Measurements from ENCODE around the gene CD44. TPM values are rescaled to one million over a fixed set of nuclear protein-coding genes. Genes with fewer than 3 reads are reported as not detected.

CD44 gene
- total RNA-seq, 5 donors from 2014 or later (not counting 1 experiment from before 2014, with no cell fraction given): 732 to 1,108 (median 781) TPM

- H3K9me3 ChIP-seq: no peaks in the 10 kb centered on the region
- Mint-ChIP-seq H3K27ac (no peak overlapping the region), H3K9me3 (no peaks in the 10 kb centered on the region), H3K4me3 (no peak overlapping the region), H3K4me1 (peaks cover 22 to 47% (median 30%) of the 10 kb centered on the region in 3 donors), H3K27me3 (no peaks in the 10 kb centered on the region), H3K36me3 (no peaks in the 10 kb centered on the region)
- H3K36me3 ChIP-seq (ENCODE audit: control insufficient read depth in 2 of 2, extremely low read depth in 1 of 2, insufficient read depth in 1 of 2, low read length in 1 of 2): no peaks in the 10 kb centered on the region
- no peaks in the 10 kb centered on the region for H3K27me3 ChIP-seq (replicated peaks in 1 of 2; ENCODE audit: control insufficient read depth in 2 of 2, extremely low read depth in 1 of 2, insufficient read depth in 2 of 2, low read length in 1 of 2)
- no peak overlapping the region for H3K27ac ChIP-seq (ENCODE audit: low read length)
- no peak overlapping the region for H3K4me3 ChIP-seq (ENCODE audit: control insufficient read depth in 1 of 2, extremely low read depth in 1 of 2, low read length in 1 of 2)
- no CpG with 5 or more reads among the region's 5 CpGs for WGBS (ENCODE audit: insufficient coverage)
- ChIA-PET CTCF (no interaction called here), POLR2A (interaction anchor here in 1 of 2 donors (1.5 kb wide), 1 partner anchor 24 kb away, joined by 5 read pairs; no protein-coding TSS in a partner anchor)
- peaks cover under 1 to 7% of the 10 kb centered on the region in 2 experiments for H3K4me1 ChIP-seq (ENCODE audit: control insufficient read depth in 1 of 2, extremely low read depth in 1 of 2, insufficient read depth in 2 of 2, low read length in 2 of 2)
- ATAC-seq (replicated peaks in 1 of 4) (no peak), DNase-seq (no peak)
Measured at GRCh38 chr11:35116245-35116644, 22.7 kb upstream of the CD44 start.

- no peaks in the 10 kb centered on the region for H3K9me3 ChIP-seq
- no peaks in the 10 kb centered on the region for H3K36me3 ChIP-seq (ENCODE audit: control insufficient read depth in 2 of 2, extremely low read depth in 1 of 2, insufficient read depth in 1 of 2, low read length in 1 of 2)
- POLR2A ChIA-PET: interaction anchor here (0.5 to 1.5 kb wide), 6 partner anchors 10 to 241 kb away, joined by 3 to 5 read pairs (median 3); no protein-coding TSS in a partner anchor
- no peak overlapping the region for H3K4me3 ChIP-seq (ENCODE audit: control insufficient read depth in 1 of 2, extremely low read depth in 1 of 2, low read length in 1 of 2)
- no peaks in the 10 kb centered on the region for H3K9me3 Mint-ChIP-seq
- H3K4me1 ChIP-seq (ENCODE audit: control insufficient read depth in 1 of 2, extremely low read depth in 1 of 2, insufficient read depth in 2 of 2, low read length in 2 of 2): peaks cover 0 to 7% of the 10 kb centered on the region in 2 experiments
- DNase-seq (no peak), ATAC-seq (replicated peaks in 1 of 4) (no peak)
- no peak overlapping the region for H3K27ac ChIP-seq (ENCODE audit: low read length)
- no peaks in the 10 kb centered on the region for H3K27me3 ChIP-seq (replicated peaks in 1 of 2; ENCODE audit: control insufficient read depth in 2 of 2, extremely low read depth in 1 of 2, insufficient read depth in 2 of 2, low read length in 1 of 2)
- no peaks in the 10 kb centered on the region for H3K27me3 Mint-ChIP-seq
- no peaks in the 10 kb centered on the region for H3K36me3 Mint-ChIP-seq
- 91% methylated on average over 3 of the region's 4 CpGs for WGBS (ENCODE audit: insufficient coverage)
- H3K4me1 Mint-ChIP-seq: peaks cover 21 to 47% (median 30%) of the 10 kb centered on the region in 3 donors
- H3K27ac Mint-ChIP-seq: no peak overlapping the region
- H3K4me3 Mint-ChIP-seq: no peak overlapping the region
- CTCF ChIA-PET: no interaction called here
Measured at GRCh38 chr11:35116762-35117640, 22.0 kb upstream of the CD44 start.

DNA sequence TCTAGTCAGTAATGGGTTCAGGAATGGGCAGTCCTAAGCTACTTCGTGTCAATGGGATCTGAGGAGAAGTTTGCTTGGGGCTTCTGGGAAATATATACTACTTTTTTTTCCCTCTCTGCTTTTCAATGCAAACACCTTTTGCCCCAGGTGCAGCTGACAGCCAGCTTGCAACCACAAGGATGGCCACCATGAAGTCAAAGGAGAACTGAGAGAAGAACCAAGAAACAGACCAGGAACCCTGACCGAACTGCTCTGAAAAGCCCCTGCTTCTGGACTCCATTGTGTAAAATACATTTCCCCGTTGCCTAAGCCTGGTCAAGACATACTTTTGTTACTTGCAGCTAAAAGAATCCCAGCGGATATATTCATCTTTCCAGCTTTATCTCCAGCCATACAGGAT, 20.1 kb upstream of the CD44 start:
- Histone ChIP-seq H3K36me3 (ENCODE audit: control insufficient read depth in 2 of 2, extremely low read depth in 1 of 2, insufficient read depth in 1 of 2, low read length in 1 of 2) (no peaks in the 10 kb centered on the region), H3K4me3 (ENCODE audit: control insufficient read depth in 1 of 2, extremely low read depth in 1 of 2, low read length in 1 of 2) (no peak overlapping the region), H3K9me3 (no peaks in the 10 kb centered on the region), H3K4me1 (ENCODE audit: control insufficient read depth in 1 of 2, extremely low read depth in 1 of 2, insufficient read depth in 2 of 2, low read length in 2 of 2) (peaks cover 11 to 22% of the 10 kb centered on the region in 2 experiments), H3K27me3 (replicated peaks in 1 of 2; ENCODE audit: control insufficient read depth in 2 of 2, extremely low read depth in 1 of 2, insufficient read depth in 2 of 2, low read length in 1 of 2) (no peaks in the 10 kb centered on the region), H3K27ac (ENCODE audit: low read length) (no peak overlapping the region)
- Mint-ChIP-seq H3K27ac (no peak overlapping the region), H3K4me3 (no peak overlapping the region), H3K36me3 (no peaks in the 10 kb centered on the region), H3K27me3 (no peaks in the 10 kb centered on the region), H3K4me1 (peaks cover 36 to 58% (median 38%) of the 10 kb centered on the region in 3 donors), H3K9me3 (no peaks in the 10 kb centered on the region)
- CTCF ChIA-PET: interaction anchor here (0.5 to 0.6 kb wide), 2 partner anchors 190 to 1110 kb away, joined by 3 to 4 read pairs; no protein-coding TSS in a partner anchor
- WGBS (ENCODE audit: insufficient coverage): 97% methylated on average over 3 of the region's 4 CpGs
- DNase-seq: no peak
- no peak for ATAC-seq (replicated peaks in 1 of 4)
- POLR2A ChIA-PET: no interaction called here

DNA sequence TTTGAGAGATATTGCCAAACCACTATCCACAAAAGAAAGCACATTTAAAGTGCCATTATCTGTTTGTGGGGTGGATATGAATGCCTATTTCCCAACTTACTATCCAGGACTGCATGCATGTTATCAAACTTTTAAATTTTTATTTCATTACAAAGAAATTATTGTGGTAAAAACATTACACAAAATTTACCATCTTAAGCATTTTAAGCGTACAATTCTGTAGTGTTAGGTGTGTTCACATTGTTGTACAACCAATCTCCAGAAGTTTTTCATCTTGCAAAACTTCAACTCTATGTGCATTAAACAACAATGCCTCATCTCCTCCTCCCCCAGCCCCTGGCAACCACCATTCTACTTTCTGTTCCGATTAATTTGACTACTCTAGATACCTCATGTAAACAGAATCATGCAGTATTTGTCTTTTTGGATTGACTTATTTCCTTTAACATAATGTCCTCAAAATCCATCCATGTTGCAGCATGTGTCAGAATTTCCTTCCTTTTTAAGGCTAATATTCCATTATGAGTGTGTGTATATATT, 17.6 kb upstream of the CD44 start:
- no peaks in the 10 kb centered on the region for H3K27me3 ChIP-seq (replicated peaks in 1 of 2; ENCODE audit: control insufficient read depth in 2 of 2, extremely low read depth in 1 of 2, insufficient read depth in 2 of 2, low read length in 1 of 2)
- Mint-ChIP-seq H3K27me3 (no peaks in the 10 kb centered on the region), H3K4me1 (peaks cover 49 to 67% (median 59%) of the 10 kb centered on the region in 3 donors), H3K36me3 (no peaks in the 10 kb centered on the region), H3K9me3 (no peaks in the 10 kb centered on the region), H3K27ac (peak overlapping the region in 1 of 2 donors; percentile 47), H3K4me3 (no peak overlapping the region)
- DNase-seq (no peak), ATAC-seq (replicated peaks in 1 of 4) (no peak)
- no peaks in the 10 kb centered on the region for H3K36me3 ChIP-seq (ENCODE audit: control insufficient read depth in 2 of 2, extremely low read depth in 1 of 2, insufficient read depth in 1 of 2, low read length in 1 of 2)
- H3K27ac ChIP-seq (ENCODE audit: low read length): no peak overlapping the region
- H3K4me3 ChIP-seq (ENCODE audit: control insufficient read depth in 1 of 2, extremely low read depth in 1 of 2, low read length in 1 of 2): no peak overlapping the region
- H3K4me1 ChIP-seq (ENCODE audit: control insufficient read depth in 1 of 2, extremely low read depth in 1 of 2, insufficient read depth in 2 of 2, low read length in 2 of 2): peaks cover 21 to 31% of the 10 kb centered on the region in 2 experiments
- no CpG with 5 or more reads among the region's 2 CpGs for WGBS (ENCODE audit: insufficient coverage)
- no peaks in the 10 kb centered on the region for H3K9me3 ChIP-seq
- ChIA-PET POLR2A (no interaction called here), CTCF (no interaction called here)

DNA sequence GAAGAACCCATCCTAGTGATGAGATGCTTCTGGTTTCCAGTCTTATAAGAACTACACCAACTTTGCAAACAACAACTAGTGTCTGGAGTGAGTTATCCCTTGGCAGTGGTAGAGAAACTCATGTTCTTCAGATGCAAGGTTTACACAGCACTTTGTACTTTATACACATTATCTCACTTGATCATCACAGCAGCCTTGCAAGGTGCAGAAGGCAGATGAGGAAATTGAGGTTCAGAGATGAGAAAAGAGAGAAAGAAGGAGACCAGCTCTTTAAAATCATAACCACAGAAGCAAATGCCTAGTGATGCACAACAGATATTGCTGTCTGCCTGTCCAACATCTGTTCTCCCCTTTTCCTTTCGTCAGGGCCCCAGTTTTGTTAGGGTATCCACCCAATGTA, 16.7 kb upstream of the CD44 start:
- WGBS (ENCODE audit: insufficient coverage): no CpG with 5 or more reads among the region's 1 CpG
- Mint-ChIP-seq H3K4me1 (peaks cover 59 to 77% (median 66%) of the 10 kb centered on the region in 3 donors), H3K9me3 (no peaks in the 10 kb centered on the region), H3K36me3 (no peaks in the 10 kb centered on the region), H3K27ac (peak overlapping the region; percentile 69 to 89), H3K4me3 (peak overlapping the region in 1 of 3 donors; percentile 37), H3K27me3 (no peaks in the 10 kb centered on the region)
- peak overlapping the region; percentile 63 for H3K27ac ChIP-seq (ENCODE audit: low read length)
- H3K4me3 ChIP-seq (ENCODE audit: control insufficient read depth in 1 of 2, extremely low read depth in 1 of 2, low read length in 1 of 2): no peak overlapping the region
- no peaks in the 10 kb centered on the region for H3K9me3 ChIP-seq
- peak in 5 of 35 experiments; percentile 9 to 55 (median 30) for DNase-seq
- ChIA-PET POLR2A (interaction anchor here in 1 of 2 donors (0.5 kb wide), 1 partner anchor 29 kb away, joined by 3 read pairs; no protein-coding TSS in a partner anchor), CTCF (interaction anchor here in 1 of 2 donors (0.6 kb wide), 1 partner anchor 92 kb away, joined by 5 read pairs; no protein-coding TSS in a partner anchor)
- H3K27me3 ChIP-seq (replicated peaks in 1 of 2; ENCODE audit: control insufficient read depth in 2 of 2, extremely low read depth in 1 of 2, insufficient read depth in 2 of 2, low read length in 1 of 2): no peaks in the 10 kb centered on the region
- no peaks in the 10 kb centered on the region for H3K36me3 ChIP-seq (ENCODE audit: control insufficient read depth in 2 of 2, extremely low read depth in 1 of 2, insufficient read depth in 1 of 2, low read length in 1 of 2)
- peak; percentile 70 to 89 (median 76) for ATAC-seq (replicated peaks in 1 of 4)
- H3K4me1 ChIP-seq (ENCODE audit: control insufficient read depth in 1 of 2, extremely low read depth in 1 of 2, insufficient read depth in 2 of 2, low read length in 2 of 2): peaks cover 29 to 31% of the 10 kb centered on the region in 2 experiments

All from T-cell (primary cell).